Activated CD4-positive, alpha-beta T cell treated with anti-CD3 and anti-CD28 coated beads for 48 hours (primary cell): ENCODE measurements around the gene SPNS3.

ENCODE experiments used
- DNase-seq: peaks from one replicate; pipeline ENCODE4 v3.0.0-alpha.2; 2020

Gene SPNS3

DNA sequence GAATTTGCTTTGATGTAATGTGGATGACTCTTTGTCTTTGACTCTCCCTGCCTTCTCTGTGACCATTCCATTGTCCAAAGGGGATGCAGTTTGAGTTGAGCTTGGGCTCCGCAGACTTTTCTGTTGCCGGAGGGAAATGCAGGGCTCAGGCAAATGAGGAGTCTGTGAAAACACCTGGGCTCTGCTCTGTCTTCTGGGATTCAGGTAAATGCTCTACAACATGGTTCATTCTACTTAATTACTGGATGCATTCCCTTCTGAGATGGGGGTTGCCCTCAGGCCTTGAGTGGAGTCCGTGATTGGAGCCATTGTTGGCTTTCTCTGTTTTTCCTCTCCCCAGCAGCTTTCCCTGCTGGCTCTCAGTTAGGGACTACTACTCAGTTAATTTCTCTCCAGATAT is 38.5 kb downstream of the SPNS3 start:
- no peak for DNase-seq

- no peak for DNase-seq
These were observed 40.4 kb downstream of the SPNS3 start for GRCh38 chr17:4474093-4474492.

DNA sequence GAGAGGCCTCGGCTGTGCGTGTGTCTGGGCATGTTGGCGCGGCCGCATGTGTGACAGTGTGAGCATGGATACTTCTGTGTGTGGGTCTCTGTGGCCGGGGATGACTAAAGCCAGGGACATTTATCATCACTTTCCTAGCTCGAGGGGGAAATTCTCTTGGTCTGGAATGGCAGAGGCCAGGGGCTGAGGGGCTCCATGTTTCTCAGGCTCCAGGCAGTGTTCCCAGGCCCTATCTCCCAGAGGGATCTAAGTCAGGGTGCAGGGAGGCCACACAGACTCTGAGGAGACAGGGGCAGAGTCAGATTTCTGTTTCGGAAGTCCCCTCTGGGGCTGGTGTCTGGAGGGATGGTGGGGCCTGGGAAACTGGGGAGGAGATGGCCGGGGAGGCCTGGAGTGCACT is 41.3 kb downstream of the SPNS3 start:
- DNase-seq = no peak

DNA sequence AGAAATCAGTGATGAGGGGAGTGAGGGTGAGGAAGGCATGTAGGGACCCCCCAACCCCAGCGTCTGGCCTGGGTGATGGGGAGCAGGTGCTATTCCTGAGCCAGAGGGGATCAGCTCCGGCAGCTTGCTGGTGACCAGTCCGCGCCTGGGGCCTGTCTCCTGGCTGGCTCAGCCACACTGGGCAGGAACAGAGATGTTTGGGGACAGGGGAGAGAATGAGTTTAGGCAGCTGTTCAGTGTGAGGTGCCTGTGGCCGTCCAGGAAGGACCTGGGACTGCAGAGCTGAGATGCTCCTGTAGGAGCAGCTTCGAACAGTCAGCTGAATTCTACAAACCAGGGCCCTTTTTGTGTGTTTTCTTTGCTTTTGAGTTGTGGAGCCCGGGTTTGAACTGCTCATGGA is 41.7 kb downstream of the SPNS3 start:
- no peak for DNase-seq

- DNase-seq = no peak
These were observed 42.3 kb downstream of the SPNS3 start for GRCh38 chr17:4476017-4476416.

GRCh38 chr17:4476511-4477070 is 42.9 kb downstream of the SPNS3 start:
- DNase-seq = no peak

- peak; percentile 46 for DNase-seq
These were observed 43.6 kb downstream of the SPNS3 start for GRCh38 chr17:4477255-4477791.

DNA sequence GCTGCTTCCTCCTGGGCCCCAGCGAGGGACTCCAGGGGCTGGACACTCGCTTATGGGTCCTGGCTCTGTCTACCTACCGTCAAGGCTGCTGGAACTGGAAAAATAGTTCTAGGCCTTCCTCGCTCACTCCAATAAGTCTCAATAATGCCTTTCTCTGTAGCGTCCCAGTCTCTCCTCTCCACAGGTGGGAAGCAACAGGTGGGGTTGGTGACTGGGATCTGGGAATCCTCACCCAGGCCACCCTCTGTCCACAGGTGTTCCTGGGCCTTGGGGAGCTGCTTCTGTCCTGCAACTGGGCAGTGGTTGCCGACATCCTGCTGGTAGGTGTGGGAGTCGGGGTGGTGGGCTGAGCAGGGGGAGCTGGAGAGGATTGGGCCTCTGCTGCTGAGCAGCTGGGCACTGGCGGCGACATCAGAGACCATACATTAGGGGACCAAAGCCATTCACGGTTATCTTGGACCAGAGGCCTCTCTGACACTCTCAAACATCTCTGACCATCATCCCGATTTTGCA is 44.6 kb downstream of the SPNS3 start:
- no peak for DNase-seq

- no peak for DNase-seq
These were observed 45.7 kb downstream of the SPNS3 start for GRCh38 chr17:4479340-4479981.

- no peak for DNase-seq
These were observed 46.4 kb downstream of the SPNS3 start for GRCh38 chr17:4479982-4480751.

DNA sequence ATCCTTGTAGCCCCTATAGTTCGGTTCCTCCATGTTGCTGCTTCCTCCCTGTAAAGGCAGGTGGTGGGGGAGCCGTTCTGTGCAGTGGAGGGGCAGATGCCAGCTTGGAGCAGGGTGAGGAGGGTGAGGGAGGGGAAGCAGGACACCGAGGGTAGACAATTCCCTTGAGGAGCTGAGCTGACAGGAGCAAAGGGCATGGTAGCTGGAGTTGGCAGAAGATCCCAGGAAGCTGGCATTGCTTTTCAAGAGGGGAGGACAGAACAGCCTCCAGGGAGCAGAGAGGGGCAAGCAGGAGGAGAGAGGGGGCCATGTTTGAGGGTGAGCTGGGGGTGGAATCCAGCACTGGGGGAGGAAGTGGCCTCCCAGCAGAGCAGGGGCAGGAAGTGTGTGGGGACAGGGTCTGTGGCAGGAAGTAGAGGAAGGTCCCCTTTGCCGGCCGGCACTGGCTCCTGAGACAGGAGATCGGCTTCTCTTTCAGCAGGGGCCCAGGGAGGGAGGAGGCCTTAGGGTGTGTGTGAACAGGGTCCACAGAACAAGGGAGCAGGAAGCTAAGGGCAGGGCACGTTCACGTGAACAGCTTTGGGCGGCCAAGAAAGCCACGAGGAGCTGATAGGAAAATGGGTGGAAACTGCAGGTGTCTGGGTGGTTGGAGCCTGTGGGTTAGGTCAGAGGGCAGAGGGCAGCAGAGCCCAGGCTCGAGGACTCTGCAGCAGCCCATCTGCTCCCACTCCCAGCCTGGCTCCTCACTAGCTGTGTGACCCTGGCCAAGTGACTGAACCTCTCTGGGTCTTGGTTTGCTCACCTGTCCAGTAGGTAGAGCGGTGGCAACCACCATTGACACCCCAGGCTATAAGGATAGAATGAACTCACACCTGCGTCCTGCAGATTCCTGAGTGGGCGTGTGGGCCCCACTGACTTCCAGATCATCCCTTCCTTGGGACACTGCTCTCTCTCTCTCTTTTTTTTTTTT is 47.5 kb downstream of the SPNS3 start:
- peak; percentile 58 for DNase-seq

- DNase-seq = no peak
These were observed 48.7 kb downstream of the SPNS3 start for GRCh38 chr17:4482338-4483011.

GRCh38 chr17:4483012-4483840 is 49.5 kb downstream of the SPNS3 start:
- no peak for DNase-seq

GRCh38 chr17:4485676-4486646 is 52.2 kb downstream of the SPNS3 start:
- peak; percentile 68 for DNase-seq

GRCh38 chr17:4487296-4487695 is 53.6 kb downstream of the SPNS3 start:
- no peak for DNase-seq

DNA sequence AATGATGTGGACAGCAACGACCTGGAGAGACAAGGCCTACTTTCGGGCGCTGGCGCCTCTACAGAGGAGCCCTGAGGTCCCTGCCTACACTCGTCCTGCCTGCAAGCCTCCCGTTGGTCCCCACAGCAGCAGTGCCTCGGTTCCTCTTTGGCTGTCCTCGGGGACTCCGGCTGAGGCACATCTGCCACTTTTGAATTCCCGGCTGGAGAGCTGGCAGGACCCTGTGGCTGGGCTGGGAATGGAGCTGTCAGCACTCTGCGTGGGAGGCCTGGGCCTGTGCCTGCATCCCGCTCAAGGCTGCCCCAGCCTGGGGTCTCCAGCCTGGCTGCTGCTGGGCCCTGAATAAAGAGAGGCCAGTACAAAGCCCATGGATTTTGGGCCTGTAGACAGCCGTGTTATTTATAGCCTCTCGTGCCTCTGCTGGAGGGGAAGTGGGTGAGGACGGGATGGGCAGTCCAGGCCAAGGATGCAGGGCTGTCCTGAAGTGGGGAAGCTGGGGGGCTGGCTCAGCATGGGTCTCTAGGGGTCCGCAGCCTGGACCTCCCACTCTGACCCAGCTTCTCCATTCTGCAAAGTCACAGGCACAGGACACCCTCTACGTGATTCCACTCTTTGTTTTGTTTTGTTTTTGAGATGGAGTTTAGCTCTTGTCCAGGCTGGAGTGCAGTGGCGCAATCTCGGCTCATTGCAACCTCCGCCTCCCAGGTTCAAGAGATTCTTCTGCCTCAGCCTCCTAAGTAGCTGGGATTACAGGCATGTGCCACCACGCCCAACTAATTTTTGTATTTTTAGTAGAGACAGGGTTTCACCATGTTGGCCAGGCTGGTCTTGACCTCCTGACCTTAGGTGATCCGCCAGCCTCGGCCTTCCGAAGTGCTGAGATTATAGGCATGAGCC is 54.3 kb downstream of the SPNS3 start:
- DNase-seq = no peak

GRCh38 chr17:4488989-4489595 is 55.4 kb downstream of the SPNS3 start:
- DNase-seq = no peak

DNA sequence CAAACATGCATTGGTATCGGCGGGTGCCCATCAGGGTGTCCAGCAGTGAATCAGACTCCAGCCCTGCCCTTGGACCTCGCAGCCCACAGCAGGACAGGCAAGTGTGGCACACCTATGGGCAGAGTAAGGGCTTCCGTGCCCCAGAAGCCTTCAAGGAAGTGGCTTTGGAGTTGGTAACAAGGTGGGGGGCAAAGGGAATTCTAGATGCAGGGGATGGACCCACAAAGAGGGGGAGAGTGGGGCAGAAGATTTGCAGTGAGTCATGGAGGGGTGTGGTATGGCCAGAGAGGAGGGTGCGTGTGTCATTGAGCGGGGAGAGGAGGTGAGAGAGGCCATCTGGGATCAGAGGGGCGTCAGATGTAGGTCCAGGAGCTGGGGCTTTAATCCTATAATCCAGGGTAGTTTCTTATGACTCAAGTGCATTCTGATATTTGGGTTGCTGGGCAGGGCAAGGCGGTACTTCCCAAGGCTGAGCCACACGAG is 56.4 kb downstream of the SPNS3 start:
- no peak for DNase-seq
